H1 (cell line): ENCODE results near the gene CCDC136. TPM values are rescaled to one million over a fixed set of nuclear protein-coding genes. Genes with fewer than 3 reads are reported as not detected.

Experiments used
- CTCF ChIA-PET: fragments of 300-600 bp; sonication (Branson Sonifier 250); formaldehyde crosslinking; loops from one replicate; lab custom pipeline; 2021; ENCODE audit not compliant: partially characterized antibody; lab: Charles Lee
- POLR2A ChIA-PET: fragments of 300-600 bp; sonication (Branson Sonifier 250); formaldehyde crosslinking; loops from one replicate; lab custom pipeline; 2021; ENCODE audit warnings: inconsistent platforms; ENCODE audit not compliant: partially characterized antibody; lab: Charles Lee
- DNase-seq, 2 experiments: peaks; one replicate each; pipeline versions ENCODE4 v3.0.0 to v3.0.0-alpha.2; 2010 to 2022; ENCODE audit warnings: low spot score in 2 of 2, low read depth in 1 of 2, mixed read lengths in 1 of 2
- FAIRE-seq: peaks from 2 replicates; lab custom pipeline; 2011; peaks lifted over from hg19 to GRCh38; lab: Jason Lieb, UNC
- H2AFZ ChIP-seq: 2 replicates; pipeline ENCODE4 v1.8.1; 2012; ENCODE audit warnings: low read length, inconsistent platforms
- H2AK5ac ChIP-seq: 2 replicates; pipeline ENCODE4 v1.6.1; 2013; ENCODE audit warnings: low read depth, low read length
- H2BK120ac ChIP-seq: replicated peaks from 2 replicates; pipeline ENCODE3; 2013; ENCODE audit warnings: low read depth, low read length, inconsistent platforms
- H2BK12ac ChIP-seq: 2 replicates; pipeline ENCODE4 v1.6.1; 2013; ENCODE audit warnings: low read depth, low read length
- H2BK15ac ChIP-seq: 2 replicates; pipeline ENCODE4 v1.6.1; 2013; ENCODE audit warnings: low read length
- H2BK20ac ChIP-seq: 2 replicates; pipeline ENCODE4 v1.6.1; 2013; ENCODE audit warnings: low read length
- H2BK5ac ChIP-seq: 2 replicates; pipeline ENCODE4 v1.6.1; 2013; ENCODE audit warnings: low read depth, low read length
- H3K14ac ChIP-seq: 2 replicates; pipeline ENCODE4 v1.6.1; 2013; ENCODE audit warnings: inconsistent platforms; ENCODE audit not compliant: insufficient read length
- H3K18ac ChIP-seq: 2 replicates; pipeline ENCODE4 v1.6.1; 2013; ENCODE audit warnings: low read length; ENCODE audit errors: extremely low read depth
- H3K23ac ChIP-seq: 2 replicates; pipeline ENCODE4 v1.6.1; 2013; ENCODE audit warnings: inconsistent platforms; ENCODE audit not compliant: insufficient read length
- H3K23me2 ChIP-seq: 2 replicates; pipeline ENCODE4 v1.6.1; 2013; ENCODE audit warnings: low read depth, low read length
- H3K27ac ChIP-seq: 2 replicates; pipeline ENCODE4 v1.6.1; 2011; ENCODE audit warnings: low read depth, low read length, inconsistent platforms
- H3K27me3 ChIP-seq, 4 experiments: replicated peaks in 1 of 4; 1 replicate in 1 of 4; 2 replicates in 3 of 4; pipeline versions ENCODE4 v1.6.1 to v1.8.1; 2011 to 2013; ENCODE audit warnings: low read length in 3 of 4, mild to moderate bottlenecking in 3 of 4, inconsistent platforms in 2 of 4, mixed read lengths in 2 of 4, moderate library complexity in 1 of 4; ENCODE audit not compliant: control insufficient read depth in 3 of 4, insufficient read depth in 3 of 4; ENCODE audit errors: extremely low read depth in 1 of 4
- H3K36me3 ChIP-seq, 4 experiments: 2 replicates each; pipeline versions ENCODE4 v1.6.1 to v1.8.1; 2011 to 2013; ENCODE audit warnings: mild to moderate bottlenecking in 4 of 4, low read length in 3 of 4, moderate library complexity in 2 of 4, control low read depth in 1 of 4, inconsistent platforms in 1 of 4; ENCODE audit not compliant: insufficient read depth in 4 of 4, control insufficient read depth in 2 of 4
- H3K4ac ChIP-seq: replicated peaks from 2 replicates; pipeline ENCODE3; 2013; ENCODE audit warnings: low read length, low read depth, mixed read lengths, inconsistent platforms; ENCODE audit not compliant: insufficient read length
- H3K4me1 ChIP-seq, 4 experiments: replicated peaks in 1 of 4; 1 replicate in 1 of 4; 2 replicates in 3 of 4; pipeline versions ENCODE4 v1.6.1 to v1.8.1; 2011 to 2013; ENCODE audit warnings: low read length in 3 of 4, inconsistent platforms in 2 of 4, mixed read lengths in 1 of 4; ENCODE audit not compliant: insufficient read depth in 4 of 4, control insufficient read depth in 3 of 4
- H3K4me2 ChIP-seq, 2 experiments: 2 replicates each; pipeline versions ENCODE4 v1.6.1 to v1.8.1; 2011 to 2013; ENCODE audit warnings: low read depth in 2 of 2, low read length in 2 of 2, control low read depth in 1 of 2, inconsistent platforms in 1 of 2, mild to moderate bottlenecking in 1 of 2; ENCODE audit not compliant: insufficient read depth in 1 of 2
- H3K4me3 ChIP-seq, 4 experiments: fragments of 200-600, 300-600 bp in 1 of 4; sonication (generic), shearing (Covaris generic), sonication (Bioruptor Twin) in 1 of 4; 2 replicates each; pipeline versions ENCODE4 v1.5.1 to v1.8.1; 2011 to 2016; ENCODE audit warnings: low read length in 4 of 4, low read depth in 3 of 4, control low read depth in 2 of 4, inconsistent platforms in 2 of 4, mild to moderate bottlenecking in 2 of 4, mixed read lengths in 1 of 4, moderate library complexity in 1 of 4; ENCODE audit not compliant: insufficient read depth in 2 of 4; ENCODE audit errors: extremely low read depth in 1 of 4
- H3K56ac ChIP-seq: replicated peaks from 2 replicates; pipeline ENCODE3; 2013; ENCODE audit warnings: low read depth, mild to moderate bottlenecking, mixed read lengths, low read length, inconsistent platforms; ENCODE audit not compliant: insufficient read length
- H3K79me1 ChIP-seq: 2 replicates; pipeline ENCODE4 v1.6.1; 2013; ENCODE audit warnings: low read depth, low read length, control low read depth
- H3K79me2 ChIP-seq, 2 experiments: 2 replicates each; pipeline versions ENCODE4 v1.6.1 to v1.8.1; 2012 to 2013; ENCODE audit warnings: low read length in 2 of 2, mild to moderate bottlenecking in 2 of 2, inconsistent platforms in 1 of 2; ENCODE audit not compliant: insufficient read depth in 2 of 2, control insufficient read depth in 1 of 2
- H3K9ac ChIP-seq, 4 experiments: replicated peaks in 1 of 4; 1 replicate in 1 of 4; 2 replicates in 3 of 4; pipeline versions ENCODE4 v1.6.1 to v1.8.1; 2011 to 2013; ENCODE audit warnings: low read depth in 3 of 4, low read length in 3 of 4, control low read depth in 2 of 4, mild to moderate bottlenecking in 2 of 4, moderate library complexity in 2 of 4, inconsistent platforms in 1 of 4; ENCODE audit errors: extremely low read depth in 1 of 4
- H3K9me3 ChIP-seq, 2 experiments: 2 replicates each; pipeline versions ENCODE4 v1.6.1 to v1.8.1; 2012 to 2013; ENCODE audit warnings: mild to moderate bottlenecking in 2 of 2, moderate library complexity in 2 of 2, control low read depth in 1 of 2, inconsistent platforms in 1 of 2, low read depth in 1 of 2, low read length in 1 of 2, mixed read lengths in 1 of 2; ENCODE audit not compliant: insufficient read depth in 2 of 2
- H4K20me1 ChIP-seq, 2 experiments: replicated peaks in 1 of 2; 2 replicates each; pipeline versions ENCODE3 to v1.8.1; 2011 to 2013; ENCODE audit warnings: inconsistent platforms in 2 of 2, low read length in 2 of 2, mild to moderate bottlenecking in 1 of 2; ENCODE audit not compliant: insufficient read depth in 2 of 2, control insufficient read depth in 1 of 2
- H4K5ac ChIP-seq: 2 replicates; pipeline ENCODE4 v1.6.1; 2013; ENCODE audit warnings: low read length, low read depth, mixed read lengths, inconsistent platforms; ENCODE audit not compliant: insufficient read length
- H4K8ac ChIP-seq: 2 replicates; pipeline ENCODE4 v1.8.0; 2013; ENCODE audit warnings: mild to moderate bottlenecking, moderate library complexity, low read length, inconsistent platforms; ENCODE audit not compliant: insufficient read depth; ENCODE audit errors: extremely low read depth
- H4K91ac ChIP-seq: replicated peaks from 2 replicates; pipeline ENCODE3; 2013; ENCODE audit warnings: low read length, mixed read lengths, inconsistent platforms; ENCODE audit not compliant: insufficient read length
- EGR1 ChIP-seq: IDR thresholded peaks from 2 replicates; pipeline ENCODE4 v1.6.1; 2011; ENCODE audit warnings: low read depth, low read length, borderline replicate concordance
- SP4 ChIP-seq: IDR thresholded peaks from 2 replicates; pipeline ENCODE4 v1.6.1; 2012; ENCODE audit warnings: low read length, inconsistent platforms
- TCF12 ChIP-seq: IDR thresholded peaks from 2 replicates; pipeline ENCODE4 v1.6.1; 2011; ENCODE audit warnings: low read depth, mild to moderate bottlenecking, low read length
- WGBS, 2 experiments: shearing (Covaris generic) in 1 of 2; methylation state at CpG; one replicate each; pipeline versions ENCODE4 v1.1.6 to v1.1.7; 2013 to 2015; ENCODE audit warnings: low lambda C conversion rate in 2 of 2, mixed read lengths in 2 of 2, inconsistent platforms in 1 of 2, low coverage in 1 of 2, missing lambda C conversion rate in 1 of 2; ENCODE audit not compliant: insufficient replicate concordance in 2 of 2, insufficient coverage in 1 of 2, insufficient read length in 1 of 2; ENCODE audit errors: extremely low coverage in 1 of 2, missing lambda C conversion rate in 1 of 2; 5-methylcytosine and 5-hydroxymethylcytosine counted together
- polyA plus RNA-seq, 7 experiments: library from polyadenylated mRNA; depleted of rRNA in 3 of 7; stranded (reverse) in 5 of 7; unstranded in 2 of 7; fragments of >200 nt in 5 of 7; fragments of 200-250 nt in 2 of 7; gene quantifications; 1 replicate in 5 of 7; 2 replicates in 1 of 7; 4 replicates in 1 of 7; pipeline versions ENCODE4 v1.2.1 to v1.2.3, GENCODE V29; 2011 to 2013; ENCODE audit warnings: missing spikeins in 2 of 7, mixed read lengths in 2 of 7
- small RNA-seq: library from polyadenylated mRNA; stranded (forward); fragments of <200 nt; extraction: miRNeasy Mini kit (QIAGEN cat#:217004); gene quantifications from one replicate; pipeline ENCODE3, GENCODE V24; 2013; ENCODE audit not compliant: insufficient read depth
- total RNA-seq: library from RNA; stranded (reverse); fragmentation: NEBNext Ultra II Directional; extraction: Animal tissue kit (Norgen Biotek cat#: 25700); gene quantifications from 2 replicates; pipeline ENCODE4 v1.2.1, GENCODE V29; 2021

Gene CCDC136
- total and polyA plus RNA-seq, 2 of the 8 experiments (the other 6 are each of a cell fraction or from before 2014, with no cell fraction given) = 35.6 to 47.7 TPM

- Histone ChIP-seq H2BK12ac (no peak overlapping the region), H3K4me2 (no peak overlapping the region), H4K8ac (no peak overlapping the region), H3K4ac (peak overlapping the region; percentile 7), H3K36me3 (no peaks in the 10 kb centered on the region), H3K23ac (no peak overlapping the region), H3K9ac (no peak overlapping the region), H3K27me3 (peaks cover 5 to 42% (median 36%) of the 10 kb centered on the region in 4 experiments), H3K4me1 (peaks cover 0 to 18% (median 12%) of the 10 kb centered on the region in 4 experiments; a peak in 6 of 7 replicates), H4K5ac (no peak overlapping the region), H2BK15ac (0 out of 2 replicates have a peak overlapping the region, but pooled peaks have one; percentile 53), H3K9me3 (no peaks in the 10 kb centered on the region), H3K18ac (no peak overlapping the region), H3K27ac (no peak overlapping the region), H4K20me1 (peaks cover 3 to 12% of the 10 kb centered on the region in 2 experiments), H3K23me2 (peaks cover 10% of the 10 kb centered on the region), H3K4me3 (no peak overlapping the region), H2AK5ac (no peak overlapping the region), H3K79me2 (no peaks in the 10 kb centered on the region), H2BK5ac (no peak overlapping the region), H2BK20ac (no peak overlapping the region), H3K14ac (no peak overlapping the region), H3K56ac (no peak overlapping the region), H2BK120ac (no peak overlapping the region), H2AFZ (no peak overlapping the region), H4K91ac (no peak overlapping the region), H3K79me1 (no peaks in the 10 kb centered on the region; the same call in 1 of the 2 replicates)
- WGBS, 2 experiments = 78% methylated on average over 5 of the region's 5 CpGs; no CpG with 5 or more reads in 1 of the 2 experiments
- POLR2A ChIA-PET = interaction anchor here (4.2 to 4.5 kb wide), 2 partner anchors 8 to 37 kb away, joined by 22 to 27 read pairs; no protein-coding TSS in a partner anchor
- TF ChIP-seq EGR1 (no peak), TCF12 (no peak), SP4 (no peak)
- FAIRE-seq (no peak), DNase-seq (no peak)
- CTCF ChIA-PET = interaction anchor here (0.6 to 8.2 kb wide), 10 partner anchors 9 to 116 kb away, joined by 3 to 81 read pairs (median 4); partner anchors contain the start of gene ATP6V1F
These were observed 79.3 kb downstream of the CCDC136 start for GRCh38 chr7:128871050-128871449.

Small RNA genes within 50 kb of the gene (small RNA-seq; reads per million reads assigned to genes)
- not detected for gene RN7SL81P

Other genes starting within 250 kb of the CCDC136 start
- gene GARIN1A, start 119.7 kb upstream of the CCDC136 start, total RNA-seq = 0.29 and 0.34 TPM in 2 replicates
- 0.03 TPM in 1 of 2 replicates, not detected in the other for gene GARIN1A, start 119.7 kb upstream of the CCDC136 start, polyA plus RNA-seq (2011; rRNA removed)
- gene CALU, start 52.6 kb upstream of the CCDC136 start, total RNA-seq = 169 and 170 TPM in 2 replicates
- gene CALU, start 52.6 kb upstream of the CCDC136 start, polyA plus RNA-seq (2011; rRNA removed) = 36.2 and 67.2 TPM in 2 replicates
- gene OPN1SW, start 16.2 kb upstream of the CCDC136 start, total RNA-seq = not detected in 2 replicates
- gene OPN1SW, start 16.2 kb upstream of the CCDC136 start, polyA plus RNA-seq (2011; rRNA removed) = not detected in 2 replicates
- gene FLNC, start 38.4 kb downstream of the CCDC136 start, total RNA-seq = 10.7 and 12.0 TPM in 2 replicates
- 1.9 and 3.3 TPM in 2 replicates for gene FLNC, start 38.4 kb downstream of the CCDC136 start, polyA plus RNA-seq (2011; rRNA removed)
- 104 TPM in 2 replicates for gene ATP6V1F, start 70.9 kb downstream of the CCDC136 start, total RNA-seq
- 318 and 344 TPM in 2 replicates for gene ATP6V1F, start 70.9 kb downstream of the CCDC136 start, polyA plus RNA-seq (2011; rRNA removed)
- gene KCP, start 118.7 kb downstream of the CCDC136 start, total RNA-seq = 1.8 and 2.0 TPM in 2 replicates
- 1.3 and 2.1 TPM in 2 replicates for gene KCP, start 118.7 kb downstream of the CCDC136 start, polyA plus RNA-seq (2011; rRNA removed)
- gene IRF5, start 146.0 kb downstream of the CCDC136 start, total RNA-seq = 0.28 and 0.75 TPM in 2 replicates
- gene IRF5, start 146.0 kb downstream of the CCDC136 start, polyA plus RNA-seq (2011; rRNA removed) = 1.1 and 1.5 TPM in 2 replicates